ENCODE data around the gene TINAGL1. TPM values are rescaled to one million over a fixed set of nuclear protein-coding genes. Genes with fewer than 3 reads are reported as not detected.

TINAGL1 gene
- 443 and 581 TPM in 2 replicates for total RNA-seq

DNA sequence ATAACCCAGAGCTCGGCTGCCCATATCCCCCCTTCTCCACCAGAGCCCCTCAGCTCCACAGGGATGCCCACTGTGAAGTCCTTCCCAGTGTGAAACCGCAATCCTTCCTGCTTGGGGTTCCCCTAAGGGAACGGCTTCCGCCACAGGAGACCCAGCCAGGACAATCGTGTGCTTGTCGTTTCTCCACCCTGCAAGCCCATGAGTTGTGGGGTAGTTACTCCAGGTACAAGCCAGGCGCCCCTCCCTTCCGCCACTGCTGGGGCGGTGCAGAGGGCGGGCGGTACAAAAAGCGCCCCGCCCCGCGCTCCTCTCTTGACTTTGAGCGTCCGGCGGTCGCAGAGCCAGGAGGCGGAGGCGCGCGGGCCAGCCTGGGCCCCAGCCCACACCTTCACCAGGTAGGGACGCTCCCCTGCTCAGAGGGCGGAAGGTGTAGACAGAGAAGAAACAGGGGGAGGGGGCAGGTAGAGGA, at the start of gene TINAGL1:
Gene TINAGL1, plus strand, starts transcription at position 315 of the 469 bp plus-strand sequence. CDS start 634 bp downstream, outside the sequence.

DNA sequence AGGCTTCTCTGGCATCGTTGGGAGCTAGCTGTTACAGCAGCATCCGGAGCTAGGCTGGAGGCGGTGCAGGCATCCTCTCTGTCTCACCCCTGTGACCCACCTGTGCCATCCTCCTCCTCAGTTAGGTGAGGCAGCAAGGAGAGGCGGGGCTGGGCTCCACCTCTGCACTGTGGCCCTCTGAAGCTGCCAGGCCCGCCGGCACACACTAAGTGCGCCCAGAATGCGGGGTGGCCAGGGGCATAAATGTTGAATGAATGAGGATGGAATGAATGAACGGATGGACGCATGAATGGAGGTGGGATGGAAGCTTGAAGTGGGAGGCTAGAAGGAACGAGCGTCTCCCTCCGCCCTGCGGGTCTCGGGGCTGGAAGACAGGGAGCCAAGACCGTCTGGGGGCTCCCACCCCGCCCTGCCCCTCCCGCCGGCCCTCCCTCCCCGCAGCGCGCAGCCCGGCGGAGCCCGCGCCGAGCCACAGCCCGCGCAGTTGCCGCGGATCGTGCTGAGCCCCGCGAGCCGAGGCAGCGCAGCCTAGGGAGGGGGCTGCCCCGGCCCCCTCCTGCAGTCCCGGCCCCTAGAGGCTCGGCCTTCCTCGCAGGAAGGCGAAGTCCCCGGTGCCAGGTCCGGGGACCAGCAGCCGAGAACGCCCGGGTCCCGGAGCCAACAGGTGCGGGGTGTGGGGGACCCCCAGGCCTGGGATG, 41.1 kb downstream of the TINAGL1 start, which contains the start of gene HCRTR1:
Gene HCRTR1, plus strand, starts transcription at position 472 of the 698 bp plus-strand sequence. CDS start 1,504 bp downstream, outside the sequence.

Other genes with a start within 250 kb of the TINAGL1 start
- 1.3 and 9.0 TPM in 2 replicates for gene FABP3, start 203.4 kb upstream of the TINAGL1 start, total RNA-seq
- gene SERINC2, start 163.3 kb upstream of the TINAGL1 start, total RNA-seq = 1.2 and 2.9 TPM in 2 replicates
- under 0.01 and 1.1 TPM in 2 replicates for gene HCRTR1, start 41.2 kb downstream of the TINAGL1 start, total RNA-seq
- gene PEF1, start 68.4 kb downstream of the TINAGL1 start, total RNA-seq = 78.3 and 88.8 TPM in 2 replicates
- 1.3 and 35.6 TPM in 2 replicates for gene COL16A1, start 127.5 kb downstream of the TINAGL1 start, total RNA-seq
- gene ADGRB2, start 187.8 kb downstream of the TINAGL1 start, total RNA-seq = 1.1 and 1.9 TPM in 2 replicates
- 19.8 and 23.6 TPM in 2 replicates for gene SPOCD1, start 239.5 kb downstream of the TINAGL1 start, total RNA-seq

All from epithelial cell of umbilical artery (primary cell).